HT1080 (cell line): ENCODE data around the gene ZNF521. TPM values are rescaled to one million over a fixed set of nuclear protein-coding genes. Genes with fewer than 3 reads are reported as not detected.

Source experiments
- DNase-seq: peaks from one replicate; pipeline ENCODE4 v3.0.0-alpha.2; 2015; ENCODE audit warnings: low read depth
- total RNA-seq: library from RNA; depleted of rRNA; stranded (reverse); fragments of >200 nt; shearing (Covaris generic); gene quantifications from 2 replicates; pipeline ENCODE4 v1.2.3, GENCODE V29; 2014

Gene ZNF521
- total RNA-seq, 1 experiment from 2014 or later = 17.5 TPM

GRCh38 chr18:25229920-25230319, 122.0 kb downstream of the ZNF521 start:
- no peak for DNase-seq

- DNase-seq = no peak
These were observed 122.9 kb downstream of the ZNF521 start for GRCh38 chr18:25229081-25229480.

- no peak for DNase-seq
These were observed 123.6 kb downstream of the ZNF521 start for GRCh38 chr18:25228410-25228809.

- DNase-seq = no peak
These were observed 126.8 kb downstream of the ZNF521 start for GRCh38 chr18:25225151-25225550.

- no peak for DNase-seq
These were observed 127.8 kb downstream of the ZNF521 start for GRCh38 chr18:25223899-25224886.

- DNase-seq = no peak
These were observed 128.8 kb downstream of the ZNF521 start for GRCh38 chr18:25223211-25223610.

- DNase-seq = no peak
These were observed 129.3 kb downstream of the ZNF521 start for GRCh38 chr18:25222648-25223047.

- no peak for DNase-seq
These were observed 141.3 kb downstream of the ZNF521 start for GRCh38 chr18:25210622-25211021.

GRCh38 chr18:25192065-25192464, 159.9 kb downstream of the ZNF521 start:
- DNase-seq = no peak

GRCh38 chr18:25190472-25190871, 161.5 kb downstream of the ZNF521 start:
- no peak for DNase-seq

- no peak for DNase-seq
These were observed 162.4 kb downstream of the ZNF521 start for GRCh38 chr18:25189391-25190185.

- DNase-seq = no peak
These were observed 164.3 kb downstream of the ZNF521 start for GRCh38 chr18:25187521-25188192.

- no peak for DNase-seq
These were observed 165.1 kb downstream of the ZNF521 start for GRCh38 chr18:25186871-25187270.

- no peak for DNase-seq
These were observed 170.0 kb downstream of the ZNF521 start for GRCh38 chr18:25181993-25182392.

- DNase-seq = no peak
These were observed 170.4 kb downstream of the ZNF521 start for GRCh38 chr18:25181581-25181980.

- no peak for DNase-seq
These were observed 170.9 kb downstream of the ZNF521 start for GRCh38 chr18:25180973-25181548.

GRCh38 chr18:25177631-25178030, 174.3 kb downstream of the ZNF521 start:
- no peak for DNase-seq

- no peak for DNase-seq
These were observed 175.4 kb downstream of the ZNF521 start for GRCh38 chr18:25176518-25177042.

GRCh38 chr18:25175558-25176517, 176.1 kb downstream of the ZNF521 start:
- DNase-seq = no peak

- no peak for DNase-seq
These were observed 177.6 kb downstream of the ZNF521 start for GRCh38 chr18:25174324-25174723.
